Eye (tissue), 1 donor: ENCODE data around the gene PNMA8B.

Experiments
- DNase-seq: peaks from one replicate; pipeline ENCODE4 v3.0.0-alpha.2; 2015

PNMA8B gene

DNA sequence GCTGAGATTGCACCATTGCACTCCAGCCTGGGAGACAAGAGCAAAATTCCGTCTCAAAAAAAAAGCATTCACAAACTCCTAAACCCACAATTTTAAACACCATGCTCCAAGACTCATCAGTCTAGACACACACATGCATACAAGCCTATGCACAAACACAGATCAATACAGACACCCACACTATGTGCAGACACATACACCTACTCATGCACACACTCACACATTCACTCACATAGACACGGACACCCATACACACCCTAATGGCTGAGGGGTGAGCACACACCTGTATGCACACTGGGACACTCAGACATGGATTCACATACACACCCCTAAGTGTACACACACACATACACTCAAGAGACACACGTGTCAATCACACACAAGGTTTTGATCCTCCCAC lies 9.3 kb downstream of the PNMA8B start:
- DNase-seq = no peak

- DNase-seq = no peak
Observed at GRCh38 chr19:46484656-46485055, 11.0 kb downstream of the PNMA8B start.

DNA sequence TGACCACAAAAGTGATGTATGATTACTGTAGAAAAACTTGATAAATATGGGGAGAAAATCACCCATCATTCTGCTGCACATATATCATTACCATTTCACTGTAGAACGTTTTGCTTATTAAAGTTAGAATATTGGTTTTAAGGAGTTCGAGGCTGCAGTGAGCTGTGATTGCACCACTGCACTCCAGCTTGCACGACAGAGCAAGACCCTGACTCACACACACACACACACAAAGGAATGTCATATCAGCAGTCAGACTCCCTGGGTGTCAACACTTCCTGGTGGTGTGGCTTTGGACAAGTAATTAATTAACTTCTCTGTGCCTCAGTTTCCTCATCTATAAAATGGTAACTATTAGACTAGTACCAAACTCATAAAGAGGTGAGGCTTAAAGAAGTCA lies 13.0 kb downstream of the PNMA8B start:
- DNase-seq = no peak

DNA sequence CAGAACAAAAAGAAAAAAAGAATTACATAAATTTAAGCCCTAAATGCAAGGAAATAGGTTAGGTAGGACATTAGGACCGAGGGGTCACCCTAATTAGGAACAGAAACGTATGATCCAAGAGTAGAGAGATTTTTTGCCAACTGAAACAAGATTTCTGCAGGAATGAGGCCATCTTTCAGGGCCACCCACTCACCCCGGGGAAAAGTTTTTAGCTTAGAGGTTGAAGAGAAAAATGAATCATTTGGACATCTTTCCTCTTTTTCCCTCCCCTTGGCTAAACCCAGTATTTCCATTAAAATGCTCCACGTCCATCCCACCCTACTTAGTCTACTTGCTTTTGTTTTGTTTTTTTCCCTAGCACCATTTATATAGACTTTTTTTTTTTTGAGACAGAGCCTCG lies 13.7 kb downstream of the PNMA8B start:
- DNase-seq = no peak

GRCh38 chr19:46481223-46481848 lies 14.3 kb downstream of the PNMA8B start:
- DNase-seq = peak; percentile 69

DNA sequence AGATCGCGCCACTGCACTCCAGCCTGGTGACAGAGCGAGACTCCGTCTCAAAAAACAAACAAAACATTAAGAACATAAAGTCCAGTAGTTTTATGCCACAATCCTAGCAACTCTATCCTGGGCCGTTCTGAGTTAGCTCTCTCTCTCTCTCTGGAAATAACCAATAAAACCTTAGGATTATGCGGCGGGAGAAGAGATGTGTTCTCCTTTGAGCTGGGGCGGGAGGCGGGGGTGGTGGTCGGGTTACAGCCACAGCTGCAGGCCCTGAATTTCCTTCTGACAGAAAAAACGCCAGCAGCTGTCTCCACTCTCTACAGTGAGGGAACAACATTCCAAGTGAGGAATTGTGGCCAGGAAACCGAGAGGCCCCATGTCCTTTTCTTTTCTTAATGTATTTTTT lies 15.3 kb downstream of the PNMA8B start:
- DNase-seq = peak; percentile 90

DNA sequence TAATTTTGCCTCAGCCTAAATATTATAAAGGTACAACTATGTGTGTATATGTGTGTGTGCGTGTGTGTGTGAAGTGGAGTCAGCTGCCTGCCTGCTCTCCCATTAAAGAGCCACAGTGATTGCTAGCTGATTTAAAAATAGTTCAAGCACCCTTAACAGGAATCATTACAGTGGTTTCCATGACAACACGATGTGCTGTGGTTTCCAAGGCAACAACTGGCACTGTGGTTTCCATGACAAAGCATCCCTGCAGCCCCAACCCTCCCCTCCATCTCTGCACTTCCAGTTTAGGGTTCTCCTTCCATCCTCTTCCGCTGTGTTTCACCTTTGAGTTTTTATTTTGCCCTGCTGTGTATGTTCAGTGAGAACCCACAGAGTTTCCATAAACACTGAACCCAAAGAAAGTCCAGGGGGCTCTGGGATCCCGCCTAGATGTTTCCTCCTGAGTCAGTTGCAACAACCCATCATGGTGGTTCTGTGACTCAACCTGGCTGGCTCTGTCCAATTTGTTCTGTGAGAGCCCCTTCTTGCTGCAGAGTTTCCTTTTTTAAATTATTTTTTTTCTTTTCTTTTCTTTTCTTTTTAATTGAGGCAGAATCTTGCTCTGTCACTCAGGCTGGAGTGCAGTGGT lies 17.2 kb downstream of the PNMA8B start:
- peak; percentile 79 for DNase-seq

GRCh38 chr19:46475986-46476385 lies 19.7 kb downstream of the PNMA8B start:
- DNase-seq = no peak

GRCh38 chr19:46474211-46474610 lies 21.5 kb downstream of the PNMA8B start:
- DNase-seq = no peak

GRCh38 chr19:46472592-46472991 lies 23.1 kb downstream of the PNMA8B start:
- DNase-seq = no peak

DNA sequence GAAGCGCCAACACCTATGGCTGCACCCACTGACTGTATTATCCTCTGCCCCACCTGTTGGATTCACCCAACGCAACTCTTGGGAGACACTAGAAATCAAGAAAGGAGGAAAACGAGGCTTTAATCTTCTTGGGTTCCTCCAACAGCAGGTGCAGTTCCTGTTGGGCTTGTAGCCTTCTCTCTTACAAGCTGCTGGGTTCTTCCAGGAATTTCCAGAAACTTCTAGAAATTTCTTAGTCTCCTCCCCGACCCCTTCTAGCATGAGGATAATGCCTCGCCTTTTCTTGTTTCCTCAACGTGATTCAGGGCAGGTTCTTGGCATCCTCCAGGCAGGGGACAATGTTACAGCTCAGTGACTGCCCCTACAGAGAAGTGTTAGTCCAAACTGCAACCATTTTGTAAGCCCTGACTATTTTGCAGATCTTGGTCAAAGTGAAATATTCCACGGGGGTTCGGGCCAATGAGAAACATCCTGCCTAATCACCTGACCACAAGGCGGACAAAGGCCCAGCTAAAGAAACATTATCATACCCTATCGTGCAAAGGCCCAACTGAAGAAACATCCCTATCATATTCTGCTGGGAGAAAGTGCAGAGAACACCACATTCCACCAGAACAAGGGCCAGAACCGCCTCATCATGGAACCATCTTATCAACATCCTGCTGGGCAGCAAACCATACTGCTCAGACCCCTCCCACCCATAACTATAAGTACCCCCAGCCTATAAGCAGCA lies 23.7 kb downstream of the PNMA8B start:
- DNase-seq = no peak

DNA sequence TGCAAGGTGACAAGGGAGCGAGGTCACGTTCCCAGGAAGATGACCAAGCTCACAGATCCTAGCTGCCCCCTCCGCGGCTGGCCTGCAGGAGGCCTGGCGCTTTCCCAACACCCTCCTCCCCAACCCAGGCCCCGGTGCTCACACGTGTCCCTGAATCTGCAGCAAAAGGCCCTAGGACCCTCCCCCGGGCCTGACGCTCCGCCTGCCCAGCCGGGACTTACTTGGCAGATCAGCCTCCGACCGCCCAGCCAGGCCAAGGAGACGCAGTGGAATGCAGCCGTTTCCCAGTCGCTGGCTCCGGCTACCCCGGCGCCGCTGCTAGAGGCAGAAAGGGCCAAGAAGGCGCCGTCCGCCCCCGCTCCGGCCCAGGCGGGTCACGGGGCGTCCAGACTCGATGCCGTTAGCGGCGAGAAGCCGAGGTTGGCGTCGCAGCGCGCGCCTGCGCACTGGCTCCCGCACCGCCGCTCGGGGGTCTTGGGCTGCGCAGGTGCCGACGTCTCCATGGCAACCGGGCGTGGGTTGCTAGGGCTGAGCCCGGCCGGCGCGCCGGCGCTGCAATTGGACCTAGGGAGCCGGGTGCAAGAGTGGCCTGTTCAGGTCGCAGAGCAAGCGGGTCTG lies 24.4 kb downstream of the PNMA8B start, which contains the start of gene PNMA8A:
TSS of gene PNMA8A (minus strand) at position 448 of the 618 bp plus-strand sequence. CDS start 528 bp downstream, outside the sequence.
- peak; percentile 97 for DNase-seq

DNA sequence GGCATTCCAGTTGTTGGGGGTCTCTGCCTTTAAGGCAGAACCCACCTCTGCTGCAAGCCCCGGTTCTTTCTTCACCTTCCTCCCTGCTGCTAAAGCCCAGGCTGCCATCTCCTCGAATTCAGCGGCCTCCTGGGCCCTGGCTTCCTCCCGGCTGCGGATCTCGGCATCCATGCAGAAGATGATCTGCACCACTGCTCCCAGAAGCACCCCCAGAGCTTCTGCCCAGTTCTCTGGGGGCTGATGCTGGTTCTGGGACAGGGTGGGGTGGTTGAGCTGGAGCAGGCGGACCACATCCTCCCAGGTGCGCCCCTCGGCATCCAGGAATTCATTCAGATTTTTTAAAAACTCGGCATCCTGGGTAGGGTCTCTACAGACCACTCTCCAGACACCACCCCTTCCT lies 25.3 kb downstream of the PNMA8B start:
- DNase-seq = no peak

- no peak for DNase-seq
Observed at GRCh38 chr19:46469541-46470185, 26.0 kb downstream of the PNMA8B start.

DNA sequence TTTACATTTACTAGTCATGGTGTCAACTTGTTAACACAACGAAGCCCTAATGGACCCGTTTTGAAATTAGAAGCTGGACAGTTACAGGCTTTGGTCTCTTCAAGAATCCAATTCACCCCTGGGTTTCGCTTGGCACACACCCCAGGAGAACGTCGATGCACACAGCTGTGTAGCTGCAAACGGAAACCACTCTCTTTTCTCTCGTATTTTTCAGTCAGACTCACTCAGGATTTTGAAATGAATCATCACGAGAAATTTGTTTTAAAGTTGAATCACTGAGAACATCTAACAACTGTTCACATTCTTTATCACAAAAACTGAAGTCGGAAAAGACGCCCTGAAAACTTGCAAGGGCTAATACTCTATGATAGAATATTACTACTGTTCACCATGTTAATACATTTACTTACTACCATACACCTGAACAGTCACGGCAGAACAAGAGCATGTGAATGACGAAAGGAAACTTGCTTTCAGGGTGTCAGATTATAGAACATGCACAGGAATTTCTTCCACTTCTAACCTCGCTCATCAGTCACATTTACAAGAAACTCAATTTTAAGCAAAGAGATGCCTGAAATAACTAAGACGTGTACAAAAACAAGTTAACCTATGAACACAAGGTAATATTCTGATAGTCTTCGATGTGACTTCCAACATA lies 29.0 kb downstream of the PNMA8B start:
- DNase-seq = no peak

- no peak for DNase-seq
Observed at GRCh38 chr19:46463516-46463915, 32.2 kb downstream of the PNMA8B start.

DNA sequence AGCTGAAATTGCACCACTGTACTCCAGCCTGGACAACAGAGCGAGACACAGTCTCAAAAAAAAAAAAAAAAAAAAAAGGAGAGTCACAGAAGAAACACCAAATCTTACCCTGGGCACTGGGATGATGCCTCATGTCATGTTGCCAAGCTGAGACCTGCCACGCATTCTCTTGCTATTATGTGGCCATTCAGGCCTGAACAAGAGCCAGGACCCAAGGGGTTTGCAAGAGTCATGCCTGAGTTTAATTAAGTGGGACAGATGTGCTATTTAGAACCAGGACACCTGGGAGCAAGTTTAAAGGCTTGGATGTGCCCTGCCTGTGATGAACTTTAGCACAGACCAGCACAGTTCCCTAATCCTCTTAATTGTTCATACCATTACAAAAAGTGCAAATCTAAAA lies 34.1 kb downstream of the PNMA8B start:
- peak; percentile 67 for DNase-seq

- no peak for DNase-seq
Observed at GRCh38 chr19:46460981-46461380, 34.7 kb downstream of the PNMA8B start.

DNA sequence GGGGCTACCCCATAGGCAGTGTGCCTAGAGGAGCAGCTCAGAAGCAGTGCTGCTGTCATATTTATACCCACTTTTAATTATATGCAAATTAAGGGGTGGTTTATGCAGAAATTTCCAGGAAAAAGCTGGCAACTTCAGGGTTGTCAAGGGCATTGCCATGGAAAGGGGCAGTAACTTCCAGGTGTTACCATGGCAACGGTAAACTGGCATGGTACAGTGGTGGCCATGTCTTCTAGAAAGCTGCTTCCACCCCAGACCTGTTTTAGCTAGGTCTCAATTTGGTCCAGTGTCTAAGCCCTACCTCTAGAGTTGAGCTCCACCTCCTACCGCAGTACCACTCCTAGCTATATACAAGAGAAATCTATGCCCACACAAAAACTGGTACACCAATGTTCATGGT lies 35.6 kb downstream of the PNMA8B start:
- no peak for DNase-seq

- DNase-seq = no peak
Observed at GRCh38 chr19:46456930-46457329, 38.7 kb downstream of the PNMA8B start.

GRCh38 chr19:46454244-46454643 lies 41.4 kb downstream of the PNMA8B start:
- DNase-seq = no peak

- no peak for DNase-seq
Observed at GRCh38 chr19:46453661-46454060, 42.0 kb downstream of the PNMA8B start.

DNA sequence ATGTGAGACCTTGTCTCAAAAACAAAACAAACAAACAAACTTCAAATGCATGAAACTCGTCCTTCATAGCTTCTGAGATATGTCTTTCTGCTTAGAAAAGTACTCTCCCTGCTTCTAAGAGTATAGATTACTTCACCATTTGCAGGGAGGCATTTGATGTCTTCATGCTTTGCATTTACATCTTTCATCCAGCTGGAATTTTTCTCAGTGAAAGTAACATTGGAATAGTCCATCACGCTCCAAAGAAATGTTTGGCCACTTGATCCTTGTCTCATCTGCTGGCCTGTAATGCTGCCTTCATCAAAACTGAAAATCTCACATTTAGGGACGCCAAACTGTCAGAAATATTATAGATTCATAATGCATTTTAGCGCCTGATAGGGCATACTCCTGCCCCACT lies 43.5 kb downstream of the PNMA8B start:
- DNase-seq = no peak
